SK-MEL-5 (cell line): ENCODE results near the gene DZIP1L. TPM values are rescaled to one million over a fixed set of nuclear protein-coding genes. Genes with fewer than 3 reads are reported as not detected.
"Not testable (repeated sequence)": the region's sequence is repeated elsewhere in the genome, so short reads cannot be mapped to it uniquely, and the experiment has no call there.

Source experiments
- DNase-seq: peaks from one replicate; pipeline ENCODE4 v3.0.0-alpha.2; 2016; ENCODE audit warnings: low read depth, low spot score
- in situ Hi-C: cut with HindIII; loops from 2 replicates; pipeline ENCODE4 v1.10.0; 2016; ENCODE audit warnings: low sequenced_read_pairs, high pct_unique_total_duplicates, low pct_unique_long_range_greater_than_20kb
- polyA plus RNA-seq, 2 experiments: library from polyadenylated mRNA; depleted of rRNA; stranded (reverse); fragments of >200 nt; gene quantifications; 2 replicates each; pipeline ENCODE4 v1.2.3, GENCODE V29; 2015
- total RNA-seq: library from RNA; depleted of rRNA; stranded (reverse); fragments of >200 nt; shearing (Covaris generic); gene quantifications from 2 replicates; pipeline ENCODE4 v1.2.3, GENCODE V29; 2014; rRNA removed

The DZIP1L gene, protein sequence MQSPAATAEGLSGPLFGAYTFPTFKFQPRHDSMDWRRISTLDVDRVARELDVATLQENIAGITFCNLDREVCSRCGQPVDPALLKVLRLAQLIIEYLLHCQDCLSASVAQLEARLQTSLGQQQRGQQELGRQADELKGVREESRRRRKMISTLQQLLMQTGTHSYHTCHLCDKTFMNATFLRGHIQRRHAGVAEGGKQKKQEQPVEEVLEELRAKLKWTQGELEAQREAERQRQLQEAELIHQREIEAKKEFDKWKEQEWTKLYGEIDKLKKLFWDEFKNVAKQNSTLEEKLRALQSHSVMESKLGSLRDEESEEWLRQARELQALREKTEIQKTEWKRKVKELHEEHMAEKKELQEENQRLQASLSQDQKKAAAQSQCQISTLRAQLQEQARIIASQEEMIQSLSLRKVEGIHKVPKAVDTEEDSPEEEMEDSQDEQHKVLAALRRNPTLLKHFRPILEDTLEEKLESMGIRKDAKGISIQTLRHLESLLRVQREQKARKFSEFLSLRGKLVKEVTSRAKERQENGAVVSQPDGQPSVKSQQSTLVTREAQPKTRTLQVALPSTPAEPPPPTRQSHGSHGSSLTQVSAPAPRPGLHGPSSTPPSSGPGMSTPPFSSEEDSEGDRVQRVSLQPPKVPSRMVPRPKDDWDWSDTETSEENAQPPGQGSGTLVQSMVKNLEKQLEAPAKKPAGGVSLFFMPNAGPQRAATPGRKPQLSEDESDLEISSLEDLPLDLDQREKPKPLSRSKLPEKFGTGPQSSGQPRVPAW
- total RNA-seq = 24.3 and 27.4 TPM in 2 replicates
- polyA plus RNA-seq (2015; cell fraction: cytosol; rRNA removed) = 23.1 and 25.2 TPM in 2 replicates
- 142 and 188 TPM in 2 replicates for polyA plus RNA-seq (2015; cell fraction: nucleus; rRNA removed)

DNA sequence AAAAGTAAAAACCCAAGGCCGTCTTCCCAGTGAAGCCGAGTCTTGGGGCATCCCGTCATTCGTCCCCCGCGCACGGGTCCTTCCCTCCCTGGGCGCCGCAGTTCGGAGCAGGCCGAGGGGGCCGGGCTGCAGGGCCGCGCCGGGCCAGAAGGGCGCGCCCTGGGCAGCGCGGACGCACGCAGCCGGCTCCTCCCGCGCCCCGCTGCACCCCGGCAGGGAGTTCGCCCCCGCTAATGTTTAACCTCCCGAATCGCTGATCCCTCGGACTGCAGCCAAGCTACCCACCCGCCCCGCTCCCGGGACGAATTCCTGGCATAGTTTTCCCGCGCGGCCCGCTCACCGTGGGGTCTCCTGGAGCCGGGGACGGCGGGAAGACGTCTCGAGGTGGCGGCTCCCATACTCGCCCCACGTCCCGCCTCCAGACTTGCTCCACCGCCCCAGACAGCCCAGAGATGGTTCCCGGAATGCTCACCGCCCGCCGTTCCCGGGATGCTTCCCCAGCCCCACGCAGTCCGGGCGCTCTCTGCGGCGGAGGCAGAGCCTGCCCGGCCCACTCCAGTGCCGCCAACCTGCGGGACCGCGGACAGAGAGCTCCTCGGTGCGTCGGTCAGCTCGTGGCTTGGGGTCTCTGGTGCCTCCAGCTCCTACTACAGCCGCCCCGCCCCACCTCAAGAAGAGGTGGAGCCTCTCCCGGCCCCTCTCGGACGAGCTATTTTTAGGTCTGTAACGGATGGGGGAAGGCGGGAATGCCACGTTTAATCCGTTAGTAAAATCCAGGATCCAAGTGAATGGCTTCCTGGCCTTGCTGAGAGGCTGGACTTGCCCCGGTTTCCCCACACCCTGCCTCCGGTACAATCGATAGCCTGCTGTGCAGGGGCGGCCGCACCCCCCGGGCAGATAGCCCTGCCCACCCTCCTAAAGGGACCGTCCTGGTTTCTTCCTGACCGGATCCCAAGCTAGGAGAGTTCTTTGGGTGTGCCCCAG lies at the start of gene DZIP1L:
TSS of gene DZIP1L (minus strand) at position 621 of the 984 bp plus-strand sequence. CDS start 11,637 bp downstream, outside the sequence.
- in situ Hi-C loops = no loop called here
- DNase-seq = peak; percentile 73

DNA sequence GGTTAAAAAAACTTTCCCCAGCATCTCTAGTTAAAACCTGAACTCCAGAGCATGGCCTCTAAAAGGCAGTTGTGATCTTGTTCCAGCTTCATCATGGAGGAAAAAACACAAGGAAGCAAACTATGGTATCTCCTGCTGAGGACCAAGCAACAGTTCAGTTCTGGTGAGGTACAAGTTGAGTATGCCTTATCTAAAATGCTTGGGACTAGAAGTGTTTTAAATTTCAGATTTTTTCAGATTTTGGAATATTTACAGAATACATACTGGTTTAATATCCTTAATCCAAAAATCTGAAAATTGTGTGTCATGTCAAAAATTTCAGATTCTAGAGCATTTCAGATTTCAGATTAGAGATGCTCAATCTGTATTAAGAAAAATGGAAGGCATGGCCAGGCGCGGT lies 49.7 kb upstream of the DZIP1L start:
- in situ Hi-C loops = no loop called here
- no peak for DNase-seq

DNA sequence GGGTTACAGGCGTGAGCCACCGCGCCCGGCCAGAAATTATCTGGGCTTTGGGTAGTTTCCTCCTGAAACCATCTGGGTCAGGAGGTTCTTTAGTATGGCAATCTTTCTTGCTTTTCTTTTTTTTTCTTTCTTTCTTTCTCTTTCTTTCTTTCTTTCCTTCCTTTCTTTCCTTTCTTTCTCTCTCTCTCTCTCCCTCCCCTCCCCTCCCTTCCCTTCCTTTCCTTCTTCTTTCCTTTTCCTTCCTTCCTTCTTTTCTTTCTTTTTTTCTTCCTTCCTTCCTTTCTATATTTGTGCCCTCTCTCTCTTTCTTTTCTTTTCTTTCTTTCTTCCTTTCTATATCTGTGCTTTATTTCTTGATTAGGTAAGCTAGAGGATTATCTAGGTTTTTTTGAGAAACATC lies 42.3 kb upstream of the DZIP1L start:
- in situ Hi-C loops = no loop called here
- no peak for DNase-seq

DNA sequence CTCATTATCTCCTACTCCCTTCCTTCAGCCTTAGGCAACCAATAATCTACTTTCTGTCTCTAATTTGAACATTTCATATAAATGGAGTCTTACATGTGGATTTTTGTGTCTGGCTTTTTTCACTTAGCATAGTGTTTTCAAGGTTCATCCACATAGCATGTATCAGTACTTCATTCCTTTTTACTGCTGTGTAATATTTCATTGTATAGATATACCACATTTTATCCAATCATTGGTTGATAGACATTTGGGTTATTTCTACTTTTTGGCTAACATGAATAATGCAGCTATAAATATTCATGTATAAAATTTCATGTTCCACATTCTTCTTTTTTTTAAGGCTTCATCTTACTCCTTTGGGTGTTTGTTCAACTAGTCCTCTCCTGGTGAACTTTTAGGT lies 39.1 kb upstream of the DZIP1L start:
- in situ Hi-C loops = no loop called here
- DNase-seq = no peak

DNA sequence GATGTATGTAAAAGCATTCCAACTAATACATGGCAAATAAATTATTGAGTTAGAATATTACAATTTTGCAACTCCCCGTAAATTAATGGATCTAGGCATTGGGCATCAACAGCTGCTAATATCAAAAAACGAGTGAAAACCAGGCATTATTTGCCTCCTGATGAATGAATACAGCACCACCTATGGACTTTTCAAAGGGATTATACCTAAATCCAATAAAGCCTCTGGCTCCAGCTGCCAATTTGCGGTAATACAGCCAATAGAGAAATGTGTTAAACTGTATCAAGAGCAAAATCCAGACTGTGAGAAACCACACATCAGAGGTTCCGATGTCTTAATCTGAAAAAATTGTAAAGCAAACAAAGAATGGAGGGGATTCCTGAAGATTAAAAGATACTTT lies 33.1 kb upstream of the DZIP1L start:
- in situ Hi-C loops = no loop called here
- DNase-seq = peak; percentile 31

DNA sequence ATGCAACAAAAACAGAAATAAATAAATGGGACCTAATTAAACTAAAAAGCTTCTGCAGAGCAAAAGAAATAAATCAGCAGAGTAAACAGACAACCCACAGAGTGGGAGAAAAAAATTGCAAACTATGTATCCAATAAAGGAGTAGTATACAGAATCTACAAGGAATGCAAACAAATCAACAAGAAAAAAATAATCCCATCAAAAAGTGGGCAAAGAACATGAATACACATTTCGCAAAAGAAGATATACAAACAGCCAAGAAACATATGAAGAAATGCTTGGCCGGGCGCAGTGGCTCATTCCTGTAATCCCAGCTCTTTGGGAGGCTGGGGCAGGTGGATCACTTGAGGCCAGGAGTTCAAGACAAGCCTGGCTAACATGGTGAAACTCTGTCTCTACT lies 26.8 kb upstream of the DZIP1L start:
- DNase-seq, in situ Hi-C loops: not testable (repeated sequence)

DNA sequence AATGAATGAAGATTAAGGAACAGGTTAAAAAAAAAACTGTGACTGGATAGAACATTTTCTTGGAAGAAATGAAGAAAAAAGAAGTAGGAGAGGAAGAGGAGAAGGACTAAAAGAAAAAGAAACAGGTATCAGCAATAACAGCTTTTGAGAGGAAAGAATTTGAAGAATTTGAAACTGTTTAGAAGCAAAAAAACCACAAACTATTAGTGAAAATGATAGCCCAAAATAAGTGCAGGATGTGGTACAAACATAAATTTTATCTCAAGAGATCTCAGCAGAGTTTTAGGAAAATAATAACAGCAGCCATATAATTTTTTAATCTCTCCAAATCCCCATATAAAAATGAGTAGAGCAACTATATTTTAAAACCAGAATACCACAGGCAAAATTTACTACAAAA lies 25.5 kb upstream of the DZIP1L start:
- in situ Hi-C loops = no loop called here
- DNase-seq = no peak

DNA sequence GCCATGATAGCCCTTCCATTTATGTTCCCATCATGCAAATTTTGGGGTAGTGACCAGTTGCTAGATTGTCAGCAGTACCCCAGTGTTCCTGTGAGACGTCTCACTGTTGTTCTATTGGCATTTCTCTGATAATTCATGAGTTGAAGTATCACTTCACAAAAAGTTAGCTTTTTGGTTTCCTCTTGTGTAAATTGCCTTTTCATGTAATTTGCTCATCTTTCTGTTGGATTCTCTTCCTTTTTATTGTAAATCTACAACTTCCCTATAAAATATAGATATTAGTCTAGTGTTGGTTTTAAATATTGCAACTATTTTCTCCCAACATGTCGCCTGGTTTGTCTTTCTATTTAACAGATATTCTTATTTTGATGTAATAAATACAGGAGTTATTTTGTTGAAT lies 24.3 kb upstream of the DZIP1L start:
- in situ Hi-C loops = no loop called here
- no peak for DNase-seq

DNA sequence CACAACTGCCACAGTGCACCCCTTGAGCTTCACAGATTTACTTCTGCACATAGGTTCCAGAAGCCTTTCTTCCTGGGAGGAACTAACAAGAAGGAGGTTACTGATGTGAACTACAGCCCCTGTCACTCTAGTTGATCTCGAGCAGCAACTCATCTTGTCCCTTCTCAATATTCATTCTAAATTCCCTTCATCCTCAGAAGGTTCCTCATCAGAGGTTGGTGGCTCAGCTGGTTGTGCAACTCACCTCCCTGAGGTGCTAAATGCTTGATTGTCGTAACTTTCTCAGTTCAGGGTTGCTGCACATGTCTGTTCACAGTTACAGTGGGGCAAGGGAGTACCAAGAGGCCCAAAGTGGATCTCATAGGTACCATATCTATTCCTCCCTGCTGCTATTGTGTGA lies 22.5 kb upstream of the DZIP1L start:
- in situ Hi-C loops = no loop called here
- DNase-seq = no peak

DNA sequence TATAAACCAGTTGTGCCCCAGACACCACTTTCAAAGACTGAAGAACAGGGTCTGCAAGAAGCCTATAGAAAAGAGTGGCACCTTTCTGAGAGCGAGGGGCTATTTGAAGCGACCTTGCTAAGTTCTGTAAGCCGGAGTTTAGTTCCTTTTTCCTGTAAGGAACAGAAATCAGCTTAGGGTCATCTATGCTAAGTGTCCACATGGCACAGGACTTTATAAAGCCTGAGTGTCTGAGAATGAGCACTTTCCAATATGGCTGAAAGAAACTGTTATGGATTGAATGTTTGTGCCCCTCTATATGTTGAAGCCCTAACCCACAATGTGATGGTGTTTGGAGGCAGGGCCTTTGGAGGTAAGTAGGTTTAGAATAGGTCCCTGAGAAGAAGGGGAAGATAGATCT lies 20.8 kb upstream of the DZIP1L start:
- no peak for DNase-seq
- in situ Hi-C loops = no loop called here

DNA sequence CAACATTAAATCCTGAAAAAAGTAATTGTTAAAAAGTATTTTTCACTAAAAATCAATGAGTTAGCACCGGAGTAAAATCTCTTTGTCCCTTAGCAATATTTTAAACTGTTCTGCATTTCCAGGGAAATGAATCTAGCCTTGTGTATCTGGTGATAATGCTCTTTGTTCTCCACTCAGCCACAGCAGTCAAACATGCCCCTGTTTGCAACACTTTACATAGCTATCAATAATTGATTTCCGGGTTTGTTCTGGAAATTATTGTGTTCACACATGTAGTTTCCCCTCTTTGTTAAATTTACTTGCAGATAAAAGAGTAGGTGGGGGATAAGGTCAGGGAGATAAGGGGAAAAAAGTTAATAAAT lies 20.4 kb upstream of the DZIP1L start:
- in situ Hi-C loops = no loop called here

DNA sequence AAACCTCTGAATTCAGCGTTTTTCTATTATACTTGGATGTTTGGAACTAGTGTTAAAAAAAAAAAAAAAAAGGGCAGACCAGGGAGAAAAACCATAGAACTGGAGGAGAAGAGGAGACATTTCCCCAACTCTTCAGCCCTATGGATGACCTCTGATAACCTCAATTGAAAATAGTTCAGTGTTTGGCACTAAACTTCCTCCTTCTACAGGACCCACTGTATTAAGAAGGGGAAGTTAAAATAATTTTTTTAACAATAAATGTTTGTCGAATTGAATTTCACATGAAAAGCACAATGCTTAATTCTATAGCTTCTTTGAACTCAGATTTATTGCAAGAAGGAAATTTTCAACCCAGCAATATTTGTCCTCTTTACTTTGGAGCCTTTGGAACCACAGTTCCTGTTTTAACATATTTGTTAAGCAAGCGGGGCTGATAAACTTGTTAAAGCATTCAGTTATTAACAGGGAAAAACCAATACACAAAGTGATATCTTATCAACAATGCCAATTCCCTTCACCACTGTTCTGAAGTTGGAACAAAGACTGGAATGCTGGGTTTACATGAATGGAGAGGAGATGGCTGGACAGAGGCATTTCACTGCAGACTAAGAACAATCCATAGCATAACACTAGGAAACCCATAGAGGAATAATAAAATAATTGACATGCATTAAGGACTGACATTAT lies 19.9 kb upstream of the DZIP1L start:
- no peak for DNase-seq
- in situ Hi-C loops = no loop called here

More for the DNA sequence above, 20.4 kb upstream of the DZIP1L start:
- no peak for DNase-seq

DNA sequence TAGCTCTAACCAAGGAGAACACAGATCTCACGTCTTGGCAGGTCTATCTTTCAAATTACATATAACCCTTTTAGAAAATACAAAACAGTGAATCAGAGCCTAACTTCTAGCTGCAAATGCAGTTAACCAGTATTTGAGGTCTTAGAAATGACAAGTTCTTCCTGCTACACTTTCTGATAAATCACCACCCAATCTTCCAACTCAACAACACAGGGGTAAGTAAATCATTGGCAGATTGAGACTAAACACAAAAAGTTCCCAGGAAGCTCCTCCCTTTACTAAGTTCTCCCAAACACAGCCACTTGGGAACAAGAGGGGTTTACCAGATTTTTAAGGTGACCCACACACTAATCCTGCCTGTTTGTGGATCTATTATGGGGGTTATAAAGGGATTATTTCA lies 16.8 kb upstream of the DZIP1L start, which contains the start of gene A4GNT:
TSS of gene A4GNT (minus strand) at position 152 of the 400 bp plus-strand sequence. CDS start 1,134 bp downstream, outside the sequence.
- DNase-seq = no peak
- in situ Hi-C loops = no loop called here

DNA sequence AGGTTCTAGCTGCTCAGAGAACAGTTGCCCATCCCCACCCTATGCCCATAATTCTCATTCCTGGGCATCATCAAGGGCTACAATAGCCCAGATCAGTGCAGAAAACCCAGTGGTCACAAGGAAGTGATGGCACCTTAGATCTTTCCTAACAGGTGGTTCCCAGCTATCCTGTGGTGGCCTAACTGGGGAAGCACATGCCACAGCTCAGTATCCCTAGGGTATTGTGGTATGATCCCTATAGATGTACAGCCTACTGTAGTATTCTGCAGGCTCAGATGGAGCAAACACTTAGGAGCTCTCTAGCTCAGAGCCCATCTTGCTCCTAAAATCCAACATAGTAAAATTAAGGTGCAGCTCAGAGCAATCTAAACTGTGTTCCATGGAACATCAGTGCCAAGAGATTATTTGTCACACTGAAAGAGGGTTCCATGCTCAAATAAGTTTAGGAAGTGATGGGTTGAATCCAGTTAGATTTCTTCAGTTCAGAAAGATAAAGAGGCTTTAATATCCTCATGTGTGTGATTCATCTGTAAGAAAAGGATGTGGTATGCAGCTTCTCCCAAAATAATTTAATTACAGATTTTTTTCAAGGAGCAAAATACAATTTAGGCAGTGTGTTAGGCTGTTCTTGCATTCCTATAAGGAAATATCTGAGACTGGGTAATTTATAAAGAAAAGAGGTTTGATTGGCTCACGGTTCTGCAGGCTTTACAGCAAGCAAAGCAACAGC lies 12.4 kb upstream of the DZIP1L start:
- in situ Hi-C loops = no loop called here
- DNase-seq = peak; percentile 28

DNA sequence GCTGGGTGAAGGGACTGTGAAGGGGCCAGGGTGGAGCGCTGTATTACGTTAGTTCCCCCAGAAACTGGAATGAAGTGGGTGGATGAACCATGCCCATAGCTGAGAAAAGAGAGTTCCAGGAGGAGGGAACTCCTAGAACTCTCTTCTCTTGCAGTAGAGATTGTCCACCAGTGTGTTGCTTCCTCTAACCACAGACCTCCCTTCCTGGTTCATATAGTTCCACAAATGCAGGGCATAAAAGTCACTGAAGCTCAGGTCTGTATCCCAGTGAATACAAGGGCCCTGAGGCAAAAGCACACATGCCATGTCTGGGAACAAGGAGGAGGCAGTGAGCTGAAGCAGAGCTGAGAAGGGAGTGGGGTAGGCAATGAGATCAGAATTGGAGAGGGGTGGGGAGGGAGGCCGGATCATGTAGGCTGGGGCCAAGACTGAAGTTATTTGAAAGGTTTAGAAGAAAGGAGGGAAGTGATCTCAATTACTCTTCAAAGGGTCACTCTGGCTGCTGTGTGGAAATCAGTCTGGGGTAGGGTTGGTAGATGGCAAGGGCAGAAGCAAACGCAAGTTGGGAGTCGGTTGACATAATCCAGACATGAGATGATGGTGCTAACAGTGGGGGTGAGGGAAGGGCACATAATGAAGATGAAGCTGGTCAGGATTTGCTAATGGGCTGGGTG lies 10.3 kb upstream of the DZIP1L start:
- in situ Hi-C loops = no loop called here
- DNase-seq = peak; percentile 75
